Memory B cell (primary cell): Measurements from ENCODE around the gene PRELID3B.
"Not testable (repeated sequence)": the region's sequence is repeated elsewhere in the genome, so short reads cannot be mapped to it uniquely, and the experiment has no call there.

Experiments
- ATAC-seq: fragments of 150-1000 bp; cut with Tn5 transposase; 2 replicates; pipeline ENCODE4 v1.10.0; 2021; ENCODE audit warnings: low read depth, mild to moderate bottlenecking, moderate library complexity
- DNase-seq, 2 donors: peaks; one replicate each; pipeline ENCODE4 v3.0.0; 2022; ENCODE audit warnings: low spot score in 2 of 2
- H3K27ac Mint-ChIP-seq: one replicate; pipeline ENCODE4 v1.8.0; 2022; ENCODE audit warnings: mild to moderate bottlenecking, moderate library complexity, mixed read lengths
- H3K27me3 Mint-ChIP-seq: one replicate; pipeline ENCODE4 v1.8.0; 2022; ENCODE audit warnings: mixed read lengths
- H3K36me3 Mint-ChIP-seq: one replicate; pipeline ENCODE4 v1.8.0; 2022; ENCODE audit warnings: mild to moderate bottlenecking, mixed read lengths
- H3K4me1 Mint-ChIP-seq: one replicate; pipeline ENCODE4 v1.8.0; 2022; ENCODE audit warnings: mixed read lengths
- H3K4me3 Mint-ChIP-seq: one replicate; pipeline ENCODE4 v1.8.0; 2022; ENCODE audit warnings: mild to moderate bottlenecking, moderate library complexity, mixed read lengths
- H3K9me3 Mint-ChIP-seq: one replicate; pipeline ENCODE4 v1.8.0; 2022; ENCODE audit warnings: mixed read lengths

The PRELID3B gene

DNA sequence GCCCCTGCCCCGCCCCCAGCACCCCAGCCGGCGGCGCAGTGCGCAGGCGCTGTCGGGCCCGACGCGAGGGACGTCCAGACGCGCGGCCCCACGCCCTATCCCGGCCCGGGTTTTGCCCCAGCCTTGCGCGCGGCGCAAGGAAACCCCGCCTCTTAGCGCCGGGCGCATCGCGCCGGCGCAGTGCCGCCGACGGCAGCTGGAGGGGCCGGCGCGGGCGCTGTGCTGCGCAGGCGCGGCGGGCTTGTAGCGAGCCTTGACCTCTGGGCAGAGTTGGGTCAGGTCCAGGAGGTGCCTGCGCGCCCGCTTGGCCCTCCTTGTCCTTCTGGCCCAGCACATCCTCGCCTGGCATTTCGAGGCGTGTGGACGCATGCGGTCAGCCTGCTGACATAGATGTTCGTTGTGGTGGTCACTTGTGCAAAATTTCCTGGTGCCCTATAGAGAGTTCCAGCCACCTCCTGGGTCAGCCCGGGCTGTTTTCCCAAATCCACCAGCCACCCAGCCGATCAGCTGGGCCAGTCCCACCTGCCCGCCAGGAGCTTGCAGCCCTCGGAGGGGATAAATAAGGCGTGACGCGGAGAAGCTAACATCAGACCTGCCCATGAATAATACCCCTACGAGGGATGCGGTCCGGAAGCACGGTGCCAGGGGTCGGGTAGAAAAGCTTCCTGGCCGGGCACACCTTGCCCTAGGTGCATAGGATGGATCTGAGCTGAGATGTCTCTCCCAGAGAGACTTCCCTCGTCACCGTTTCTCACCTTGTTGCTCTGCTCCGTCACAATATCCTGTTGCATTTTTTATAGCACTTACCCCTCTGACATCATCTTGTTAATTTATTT lies 428 bp upstream of the PRELID3B start:
- Mint-ChIP-seq H3K27ac (peak overlapping the region; percentile 93), H3K4me1 (peaks cover 25% of the 10 kb centered on the region), H3K36me3 (peaks cover 5% of the 10 kb centered on the region), H3K4me3 (peak overlapping the region; percentile 96), H3K9me3 (no peaks in the 10 kb centered on the region), H3K27me3 (no peaks in the 10 kb centered on the region)
- DNase-seq (peak; percentile 92 to 96), ATAC-seq (peak; percentile 94)

DNA sequence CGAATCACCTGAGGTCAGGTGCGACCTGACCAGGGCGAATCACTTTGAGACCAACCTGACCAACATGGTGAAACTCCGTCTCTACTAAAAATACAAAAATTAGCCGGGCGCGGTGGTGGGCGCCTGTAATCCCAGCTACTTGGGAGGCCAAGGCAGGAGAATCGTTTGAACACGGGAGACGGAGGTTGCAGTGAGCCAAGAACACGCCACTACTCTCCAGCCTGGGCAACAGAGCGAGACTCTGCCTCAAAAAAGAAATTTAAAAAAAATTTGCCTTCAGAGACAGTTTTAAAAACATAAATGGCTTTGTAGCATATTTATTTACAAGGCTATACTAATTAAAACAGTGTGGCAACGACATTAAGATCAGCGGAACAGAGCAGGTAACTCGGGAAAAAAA lies 1.1 kb downstream of the PRELID3B start:
- Mint-ChIP-seq H3K4me3 (peak overlapping the region; percentile 96), H3K4me1 (peaks cover 26% of the 10 kb centered on the region), H3K27ac (peak overlapping the region; percentile 5)
- not testable (repeated sequence) for H3K27me3 Mint-ChIP-seq, DNase-seq, H3K36me3 Mint-ChIP-seq, H3K9me3 Mint-ChIP-seq, ATAC-seq

DNA sequence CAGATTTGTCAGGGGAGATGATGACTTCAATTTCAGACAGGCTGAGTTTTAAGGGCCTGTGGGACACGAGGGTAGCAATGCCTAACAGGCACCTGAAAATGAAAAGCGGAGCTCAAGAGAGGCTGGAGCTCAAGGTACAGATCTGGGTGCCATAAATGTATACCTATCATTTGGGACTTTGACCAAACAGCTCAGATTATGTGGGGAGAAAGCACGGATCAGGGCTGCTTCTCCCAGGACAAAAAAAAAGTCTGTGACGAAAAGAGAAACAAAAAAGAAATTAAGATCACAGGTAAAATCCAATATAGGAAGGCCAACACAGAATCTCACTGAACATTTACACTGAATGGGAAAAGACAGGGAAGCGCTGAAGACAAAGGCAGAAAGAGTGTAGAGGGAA lies 1.9 kb downstream of the PRELID3B start:
- DNase-seq (no peak), ATAC-seq (no peak)
- Mint-ChIP-seq H3K27me3 (no peaks in the 10 kb centered on the region), H3K4me1 (peaks cover 26% of the 10 kb centered on the region), H3K9me3 (no peaks in the 10 kb centered on the region), H3K27ac (peak overlapping the region; percentile 5), H3K36me3 (peaks cover 13% of the 10 kb centered on the region), H3K4me3 (peak overlapping the region; percentile 96)

DNA sequence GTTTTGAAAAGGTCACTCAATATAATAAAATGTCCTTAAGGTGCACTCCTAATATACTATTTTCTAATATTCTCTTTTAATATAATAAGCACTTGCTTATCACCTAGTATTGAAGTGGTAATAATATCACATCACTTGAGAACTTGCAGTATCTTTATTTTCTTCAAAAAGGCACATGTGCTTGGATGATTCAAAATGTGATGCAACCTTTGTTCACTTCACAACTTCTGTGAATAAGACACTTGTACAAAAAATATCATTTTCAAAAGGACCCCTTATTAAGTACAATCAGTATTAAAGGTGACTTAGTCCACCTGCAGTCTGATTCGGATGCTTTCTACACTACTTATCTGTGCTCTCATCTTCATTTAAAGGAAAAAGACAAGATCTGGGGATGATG lies 3.4 kb downstream of the PRELID3B start:
- Mint-ChIP-seq H3K36me3 (peaks cover 19% of the 10 kb centered on the region), H3K9me3 (no peaks in the 10 kb centered on the region), H3K27me3 (no peaks in the 10 kb centered on the region), H3K27ac (no peak overlapping the region), H3K4me1 (peaks cover 29% of the 10 kb centered on the region), H3K4me3 (no peak overlapping the region)
- ATAC-seq, result no peak
- DNase-seq, result no peak

DNA sequence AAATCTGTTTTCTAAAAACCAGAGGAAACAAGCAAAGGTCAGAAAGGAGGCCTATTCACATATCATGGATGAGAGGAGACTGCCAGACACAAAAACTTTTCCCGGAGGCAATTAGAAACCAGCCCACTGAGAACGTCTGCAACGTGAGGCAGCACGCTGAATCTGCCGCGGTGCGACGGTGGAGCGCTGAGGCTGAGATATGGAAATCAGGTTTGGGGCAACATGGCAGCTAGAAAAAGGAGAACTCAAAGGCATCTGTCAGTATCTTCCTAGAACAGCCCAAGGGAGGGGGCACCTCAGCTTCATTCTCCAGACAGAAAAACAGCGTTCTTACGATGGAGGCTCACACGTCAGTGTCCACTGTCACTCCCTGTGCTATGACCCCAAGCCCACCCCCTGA lies 5.2 kb downstream of the PRELID3B start:
- ATAC-seq, result no peak
- Mint-ChIP-seq H3K27ac (no peak overlapping the region), H3K36me3 (peaks cover 19% of the 10 kb centered on the region), H3K4me3 (no peak overlapping the region), H3K9me3 (no peaks in the 10 kb centered on the region), H3K4me1 (peaks cover 23% of the 10 kb centered on the region), H3K27me3 (no peaks in the 10 kb centered on the region)
- no peak for DNase-seq

DNA sequence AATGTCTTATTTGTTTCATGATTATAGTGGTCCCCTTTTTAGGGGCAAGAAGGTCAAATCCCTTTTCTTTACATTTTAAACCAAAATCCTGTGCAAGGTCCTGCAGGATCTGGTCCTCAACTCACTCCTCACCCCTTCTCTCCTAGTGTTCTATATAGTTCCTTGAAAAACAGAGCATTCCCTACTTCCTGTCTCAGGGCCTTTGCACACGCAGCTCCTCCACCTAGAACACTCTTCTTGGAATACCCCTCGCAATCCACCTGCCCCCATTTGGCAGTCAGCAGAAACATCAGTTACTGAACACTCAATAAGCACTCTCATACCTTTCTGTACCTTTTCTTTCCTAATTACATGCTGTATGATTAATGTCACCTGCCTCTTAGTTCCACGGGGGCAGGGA lies 7.2 kb downstream of the PRELID3B start:
- DNase-seq, result no peak
- H3K27ac Mint-ChIP-seq, result no peak overlapping the region
- H3K9me3 Mint-ChIP-seq, result no peaks in the 10 kb centered on the region
- no peak for ATAC-seq
- no peaks in the 10 kb centered on the region for H3K27me3 Mint-ChIP-seq
- no peak overlapping the region for H3K4me3 Mint-ChIP-seq
- peaks cover 16% of the 10 kb centered on the region for H3K36me3 Mint-ChIP-seq
- H3K4me1 Mint-ChIP-seq, result peaks cover 23% of the 10 kb centered on the region

DNA sequence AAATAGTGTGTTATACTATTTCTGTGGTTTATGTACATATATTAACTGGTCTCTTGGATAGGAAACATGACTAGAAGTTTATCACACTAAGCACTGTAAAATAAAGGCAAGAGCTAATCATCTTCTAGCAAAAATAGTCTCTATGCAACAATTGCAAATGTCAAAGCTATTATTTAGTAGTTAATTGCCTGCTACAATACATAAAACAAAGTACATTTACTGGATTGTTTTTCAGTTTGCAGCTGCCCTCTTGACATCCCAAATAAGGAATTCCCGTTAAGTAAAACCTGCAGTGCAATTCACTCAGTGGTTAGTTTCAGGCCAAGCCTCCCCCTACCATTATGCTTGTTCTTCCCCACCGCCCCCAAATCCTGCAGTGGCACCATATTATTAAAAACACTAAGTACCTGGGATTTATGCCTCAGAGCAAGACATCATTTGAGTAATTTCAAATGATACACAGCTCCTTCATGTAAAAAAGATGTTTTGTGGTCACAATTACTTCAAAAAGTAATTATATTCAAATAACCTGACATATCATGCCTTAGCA lies 8.9 kb downstream of the PRELID3B start:
- no peaks in the 10 kb centered on the region for H3K27me3 Mint-ChIP-seq
- H3K4me3 Mint-ChIP-seq, result no peak overlapping the region
- DNase-seq (no peak), ATAC-seq (no peak)
- H3K4me1 Mint-ChIP-seq, result peaks cover 26% of the 10 kb centered on the region
- H3K9me3 Mint-ChIP-seq, result no peaks in the 10 kb centered on the region
- H3K36me3 Mint-ChIP-seq, result peaks cover 20% of the 10 kb centered on the region
- no peak overlapping the region for H3K27ac Mint-ChIP-seq

DNA sequence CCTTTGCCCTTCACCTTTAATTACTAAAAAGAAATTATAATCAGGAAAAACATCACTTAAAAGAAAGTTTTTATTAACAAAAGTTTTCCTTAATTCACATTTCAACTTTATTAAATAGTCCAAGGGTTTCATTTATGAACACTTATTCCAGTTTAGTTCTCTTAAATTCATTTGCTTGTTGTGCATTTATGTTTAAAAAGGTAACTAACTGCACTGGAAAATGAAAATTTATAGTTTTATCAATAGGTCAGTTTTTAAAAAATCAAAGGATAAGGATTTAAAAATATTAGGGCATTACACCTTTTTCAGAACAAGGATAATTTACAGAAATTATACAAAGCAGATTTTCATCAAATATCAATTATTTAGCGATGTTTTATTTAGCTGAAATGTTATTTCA lies 9.5 kb downstream of the PRELID3B start:
- Mint-ChIP-seq H3K4me1 (peaks cover 26% of the 10 kb centered on the region), H3K27ac (peak overlapping the region; percentile 83), H3K27me3 (no peaks in the 10 kb centered on the region), H3K36me3 (peaks cover 20% of the 10 kb centered on the region), H3K9me3 (no peaks in the 10 kb centered on the region), H3K4me3 (no peak overlapping the region)
- ATAC-seq (no peak), DNase-seq (no peak)

DNA sequence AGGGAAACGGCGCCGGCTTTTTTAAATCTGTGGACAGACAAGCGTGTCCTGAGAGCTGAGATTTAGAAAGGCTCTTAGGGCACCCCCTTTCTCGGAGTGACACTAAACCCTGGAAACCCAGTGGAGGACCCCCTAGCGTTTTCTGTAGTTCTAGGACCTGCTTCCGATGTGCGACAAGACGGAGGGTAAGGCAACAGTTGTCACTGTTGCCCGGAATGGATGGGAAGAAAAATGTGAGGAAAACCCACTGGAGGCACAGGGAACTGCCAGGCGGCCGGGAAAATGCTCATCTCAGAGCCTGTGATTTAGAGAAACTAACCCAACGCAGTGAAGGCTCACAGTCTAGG lies 9.9 kb downstream of the PRELID3B start:
- peaks cover 26% of the 10 kb centered on the region for H3K4me1 Mint-ChIP-seq
- no peaks in the 10 kb centered on the region for H3K9me3 Mint-ChIP-seq
- H3K27ac Mint-ChIP-seq, result peak overlapping the region; percentile 83
- ATAC-seq (peak; percentile 31), DNase-seq (no peak)
- H3K27me3 Mint-ChIP-seq, result no peaks in the 10 kb centered on the region
- H3K36me3 Mint-ChIP-seq, result peaks cover 20% of the 10 kb centered on the region
- H3K4me3 Mint-ChIP-seq, result peak overlapping the region; percentile 92

DNA sequence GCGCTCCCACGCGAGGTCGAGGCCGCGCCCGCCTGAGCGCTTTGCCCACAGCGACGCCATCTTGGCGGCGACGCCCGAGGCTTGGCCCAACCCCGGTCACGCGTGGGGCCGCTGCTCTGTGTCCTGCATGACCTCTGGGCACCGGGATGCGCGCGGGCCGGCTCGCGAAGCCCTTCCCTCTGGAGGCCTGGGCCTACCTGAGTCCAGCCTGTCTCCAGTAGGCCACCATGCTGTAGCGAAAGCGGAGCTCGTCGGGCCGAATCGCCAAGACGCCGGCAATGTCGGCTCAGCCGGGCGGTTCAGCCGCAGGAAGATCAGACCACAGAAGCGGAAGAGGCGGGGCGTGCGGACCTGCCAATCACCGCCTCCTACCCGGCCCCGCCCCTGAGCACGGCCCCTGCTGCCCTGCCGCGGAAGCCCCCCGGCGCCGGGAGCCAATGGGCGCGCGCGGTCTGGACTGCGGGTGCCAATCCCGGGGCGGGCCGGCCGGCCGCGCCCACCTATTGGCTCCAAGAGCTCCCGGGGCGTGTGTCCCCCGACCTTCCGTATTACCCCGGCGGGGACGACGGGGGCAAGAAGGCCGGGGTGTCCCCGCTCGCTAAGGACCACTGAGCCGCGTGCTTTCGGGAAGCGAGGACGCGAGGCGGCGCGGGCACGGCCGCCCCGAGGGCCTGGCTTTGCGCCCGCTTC lies 10.4 kb downstream of the PRELID3B start, which contains the start of gene ATP5F1E:
TSS of gene ATP5F1E (minus strand) at position 313 of the 690 bp plus-strand sequence. CDS start at position 229, 84 bp downstream.
- peaks cover 28% of the 10 kb centered on the region for H3K4me1 Mint-ChIP-seq

DNA sequence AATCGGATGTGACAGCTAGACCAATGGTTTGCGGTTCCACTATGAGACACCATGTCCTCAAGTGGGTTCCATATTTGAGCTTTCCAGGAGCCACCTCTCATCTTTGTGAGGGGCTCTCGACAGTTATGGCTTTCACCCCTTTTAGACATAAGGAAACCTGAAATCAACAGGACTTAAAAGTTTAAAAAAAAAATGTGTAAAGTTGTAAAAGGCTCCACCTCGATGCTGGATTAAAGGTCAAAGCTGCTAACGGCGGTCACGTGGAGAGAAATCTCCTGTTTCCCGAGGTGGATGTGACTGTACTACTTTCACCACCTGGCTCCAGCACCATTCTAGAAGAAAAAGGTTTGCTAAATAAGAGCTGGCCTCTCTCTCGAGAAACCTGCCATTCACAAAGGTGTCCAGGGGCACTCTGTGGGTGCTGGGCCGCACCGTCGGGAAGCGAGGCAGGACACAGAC lies 11.0 kb downstream of the PRELID3B start:
- DNase-seq, result no peak

More for the DNA sequence above, 10.4 kb downstream of the PRELID3B start, which contains the start of gene ATP5F1E:
- Mint-ChIP-seq H3K27me3 (no peaks in the 10 kb centered on the region), H3K4me3 (peak within 1 kb of the TSS; percentile 92), H3K9me3 (no peaks in the 10 kb centered on the region), H3K36me3 (peaks cover 21% of the 10 kb centered on the region), H3K27ac (peak within 1 kb of the TSS; percentile 83)
- ATAC-seq, result peak; percentile 90
- peak; percentile 95 to 97 for DNase-seq

DNA sequence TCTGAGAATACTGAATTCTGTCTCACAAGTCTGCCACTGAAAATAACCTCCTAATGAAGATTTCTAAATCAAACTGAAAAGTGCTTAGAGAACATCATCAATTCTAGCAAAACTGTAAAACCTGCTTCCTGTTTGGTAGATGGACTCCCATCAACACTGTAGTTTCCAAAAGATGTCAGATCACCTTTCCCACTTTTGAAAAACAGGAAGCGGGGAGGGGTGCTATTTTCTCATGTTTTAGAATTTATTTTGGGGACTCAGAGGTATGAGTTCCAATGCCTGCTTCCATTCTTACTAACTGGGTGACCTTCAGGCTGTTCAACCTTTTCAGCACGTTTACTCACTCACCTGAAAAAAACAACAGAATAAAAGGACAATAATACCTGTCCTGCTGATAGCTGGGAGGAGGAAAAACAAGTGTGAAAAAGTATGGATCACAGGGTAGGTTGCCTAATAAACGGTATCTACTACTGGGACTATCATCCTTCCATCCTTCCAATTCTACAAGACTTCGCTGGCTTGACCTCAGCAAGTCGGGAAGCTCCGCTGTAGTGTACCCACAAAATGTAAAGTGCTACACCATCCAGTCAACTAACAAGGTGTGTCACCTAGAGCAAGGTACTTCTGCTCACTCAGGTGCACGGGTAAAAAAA lies 11.5 kb downstream of the PRELID3B start:
- H3K4me3 Mint-ChIP-seq, result peak overlapping the region; percentile 92
- peaks cover 19% of the 10 kb centered on the region for H3K36me3 Mint-ChIP-seq
- no peak for DNase-seq
- H3K9me3 Mint-ChIP-seq, result no peaks in the 10 kb centered on the region
- no peaks in the 10 kb centered on the region for H3K27me3 Mint-ChIP-seq
- ATAC-seq, result no peak
- peaks cover 27% of the 10 kb centered on the region for H3K4me1 Mint-ChIP-seq
- peak overlapping the region; percentile 83 for H3K27ac Mint-ChIP-seq

More for the DNA sequence above, 11.0 kb downstream of the PRELID3B start:
- Mint-ChIP-seq H3K4me1 (peaks cover 27% of the 10 kb centered on the region), H3K36me3 (peaks cover 21% of the 10 kb centered on the region), H3K9me3 (no peaks in the 10 kb centered on the region), H3K27me3 (no peaks in the 10 kb centered on the region), H3K27ac (peak overlapping the region; percentile 83), H3K4me3 (peak overlapping the region; percentile 92)
- no peak for ATAC-seq

DNA sequence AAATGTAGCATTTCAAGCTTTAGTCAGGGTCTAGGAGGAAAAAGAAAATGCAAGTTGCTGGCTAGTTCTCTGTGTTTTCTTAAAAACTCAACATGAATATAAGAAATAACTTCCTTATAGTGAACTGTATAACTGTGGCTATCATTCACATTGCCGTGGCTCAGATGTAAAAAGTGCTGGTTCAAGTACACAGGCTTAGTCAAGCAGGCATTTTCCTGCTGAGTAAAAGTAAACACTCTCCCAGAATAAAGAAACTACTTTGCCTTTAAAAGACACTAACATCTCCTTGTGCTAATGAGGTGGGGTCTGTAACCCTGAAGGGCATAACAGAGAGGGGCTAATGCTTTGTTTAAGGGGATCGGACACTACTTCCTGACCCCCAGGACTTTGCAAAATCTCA lies 13.8 kb downstream of the PRELID3B start:
- Mint-ChIP-seq H3K36me3 (peaks cover 20% of the 10 kb centered on the region), H3K4me1 (peaks cover 24% of the 10 kb centered on the region), H3K27ac (no peak overlapping the region), H3K4me3 (no peak overlapping the region), H3K27me3 (no peaks in the 10 kb centered on the region), H3K9me3 (no peaks in the 10 kb centered on the region)
- ATAC-seq (no peak), DNase-seq (no peak)
